Rectal smooth muscle tissue (tissue), 1 donor: Measurements from ENCODE around the gene ADCK1.

ENCODE experiments used
- H3K27ac ChIP-seq: one replicate; pipeline ENCODE4 v1.7.0; 2013; ENCODE audit warnings: low read depth, low read length, inconsistent platforms
- H3K27me3 ChIP-seq: one replicate; pipeline ENCODE4 v1.7.0; 2013; ENCODE audit warnings: low read length; ENCODE audit not compliant: control insufficient read depth, insufficient read depth
- H3K36me3 ChIP-seq: one replicate; pipeline ENCODE4 v1.7.0; 2013; ENCODE audit warnings: low read length; ENCODE audit not compliant: control insufficient read depth, insufficient read depth
- H3K4me1 ChIP-seq: one replicate; pipeline ENCODE4 v1.7.0; 2013; ENCODE audit warnings: low read length; ENCODE audit not compliant: control insufficient read depth, insufficient read depth
- H3K4me3 ChIP-seq: one replicate; pipeline ENCODE4 v1.7.0; 2013; ENCODE audit warnings: low read length
- H3K9ac ChIP-seq: one replicate; pipeline ENCODE4 v1.7.0; 2013; ENCODE audit warnings: low read length

ADCK1 gene

DNA sequence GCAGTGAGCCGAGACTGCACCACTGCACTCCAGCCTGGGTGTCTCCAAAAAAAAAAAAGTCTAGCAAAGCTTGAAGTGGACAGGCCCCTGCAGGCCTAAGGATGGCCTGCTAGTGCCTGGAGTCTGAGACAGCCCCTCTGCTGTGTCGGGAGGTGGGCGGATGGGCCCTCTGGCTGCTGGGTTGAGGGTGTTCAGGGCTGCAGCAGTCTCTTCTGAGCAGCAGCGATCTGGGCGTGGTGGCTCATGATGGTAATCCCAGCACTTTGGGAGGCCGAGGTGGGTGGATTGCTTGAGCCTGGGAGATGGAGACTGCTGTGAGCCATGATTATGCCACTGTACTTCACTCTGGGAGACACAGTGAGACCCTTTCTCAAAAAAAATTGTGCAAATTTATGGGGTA lies 57.0 kb downstream of the ADCK1 start:
- Histone ChIP-seq H3K36me3 (no peaks in the 10 kb centered on the region), H3K4me3 (no peak overlapping the region), H3K9ac (no peak overlapping the region), H3K27ac (no peak overlapping the region), H3K4me1 (no peaks in the 10 kb centered on the region), H3K27me3 (no peaks in the 10 kb centered on the region)

DNA sequence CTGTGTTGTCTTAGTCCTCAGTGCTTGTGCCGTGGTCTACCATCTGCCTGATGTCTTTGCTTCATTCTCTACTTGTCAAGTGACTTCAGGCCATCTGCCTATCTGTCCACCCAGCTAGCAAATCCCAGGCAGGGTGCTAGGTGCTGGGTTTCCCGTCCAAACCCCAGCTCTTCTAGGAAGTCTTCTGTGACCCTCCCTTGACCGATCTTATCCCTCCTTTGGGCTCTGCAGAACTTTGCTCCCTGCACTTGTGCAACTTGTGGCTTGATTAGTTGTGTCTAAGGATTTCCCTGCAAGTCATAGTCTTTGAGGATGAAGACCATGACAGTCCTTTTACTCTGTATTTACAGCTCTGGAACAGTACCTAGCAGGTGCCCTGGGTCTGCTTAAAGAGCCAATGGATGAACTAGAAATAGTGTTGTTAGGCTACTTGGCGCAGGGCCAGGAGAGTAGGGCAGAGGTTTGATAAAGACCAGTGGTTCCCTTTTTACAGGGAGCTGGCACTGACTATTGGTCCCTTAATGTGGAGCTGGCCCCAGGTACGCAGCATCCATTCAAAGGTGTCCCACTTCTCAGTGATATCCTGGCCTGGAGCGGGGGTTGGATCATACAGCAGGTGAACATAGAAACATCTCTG lies 60.1 kb downstream of the ADCK1 start:
- no peaks in the 10 kb centered on the region for H3K27me3 ChIP-seq
- H3K4me3 ChIP-seq = no peak overlapping the region
- no peaks in the 10 kb centered on the region for H3K36me3 ChIP-seq
- H3K27ac ChIP-seq = no peak overlapping the region
- no peak overlapping the region for H3K9ac ChIP-seq
- no peaks in the 10 kb centered on the region for H3K4me1 ChIP-seq

DNA sequence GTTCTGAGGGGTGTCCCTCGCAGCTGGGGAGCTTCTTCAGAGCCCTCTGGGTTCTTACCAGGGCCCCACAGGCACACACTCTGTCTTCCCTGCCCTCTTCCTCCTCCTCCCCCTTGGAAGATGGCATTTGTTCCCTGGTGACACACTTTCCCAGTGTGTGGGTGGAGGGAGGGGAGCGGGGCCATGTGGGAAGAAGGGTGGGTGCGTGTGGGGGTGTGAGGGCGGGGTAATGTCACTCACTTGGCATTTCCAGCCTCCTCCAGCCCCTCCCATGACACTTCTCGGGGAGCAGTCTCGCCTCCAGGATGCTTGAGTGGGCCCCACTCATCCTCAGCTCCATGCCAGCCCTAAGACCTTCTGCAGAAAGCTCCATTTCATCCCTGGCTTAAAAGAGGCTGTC lies 61.3 kb downstream of the ADCK1 start:
- no peaks in the 10 kb centered on the region for H3K36me3 ChIP-seq

DNA sequence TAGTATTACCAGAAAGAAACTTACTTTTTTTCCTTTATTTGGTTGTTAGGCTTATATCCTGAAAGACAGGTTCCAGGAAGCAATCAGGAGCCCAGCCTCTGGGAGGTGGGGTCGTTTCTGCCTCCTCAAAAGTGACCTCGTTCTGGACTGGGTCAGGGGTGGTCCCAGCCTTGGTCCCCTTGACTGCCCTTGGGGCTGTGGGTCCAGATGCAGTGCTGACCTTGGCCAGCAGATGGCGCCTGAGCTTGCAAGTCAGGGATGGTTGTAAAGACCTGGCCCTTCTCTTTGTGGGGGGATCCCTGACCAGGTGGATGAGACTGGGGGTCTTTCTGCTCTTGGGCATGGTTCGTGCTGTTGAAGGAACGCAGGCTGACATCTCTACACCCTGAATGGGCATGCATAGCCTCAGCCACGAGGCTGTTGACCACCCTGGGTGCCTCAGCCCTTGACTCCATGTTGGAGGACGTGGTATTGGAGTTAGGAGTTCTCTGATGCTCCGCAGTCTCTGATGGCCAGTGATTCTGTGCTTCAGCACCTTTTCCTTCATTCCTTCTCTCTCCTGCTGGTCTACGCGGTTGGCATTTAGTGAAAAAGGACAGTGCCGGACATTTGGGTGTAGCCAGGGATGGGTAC lies 62.4 kb downstream of the ADCK1 start:
- Histone ChIP-seq H3K36me3 (no peaks in the 10 kb centered on the region), H3K27ac (no peak overlapping the region)

More for the DNA sequence above, 61.3 kb downstream of the ADCK1 start:
- no peaks in the 10 kb centered on the region for H3K27me3 ChIP-seq
- H3K4me1 ChIP-seq = no peaks in the 10 kb centered on the region
- H3K27ac ChIP-seq = no peak overlapping the region
- H3K9ac ChIP-seq = no peak overlapping the region
- no peak overlapping the region for H3K4me3 ChIP-seq

DNA sequence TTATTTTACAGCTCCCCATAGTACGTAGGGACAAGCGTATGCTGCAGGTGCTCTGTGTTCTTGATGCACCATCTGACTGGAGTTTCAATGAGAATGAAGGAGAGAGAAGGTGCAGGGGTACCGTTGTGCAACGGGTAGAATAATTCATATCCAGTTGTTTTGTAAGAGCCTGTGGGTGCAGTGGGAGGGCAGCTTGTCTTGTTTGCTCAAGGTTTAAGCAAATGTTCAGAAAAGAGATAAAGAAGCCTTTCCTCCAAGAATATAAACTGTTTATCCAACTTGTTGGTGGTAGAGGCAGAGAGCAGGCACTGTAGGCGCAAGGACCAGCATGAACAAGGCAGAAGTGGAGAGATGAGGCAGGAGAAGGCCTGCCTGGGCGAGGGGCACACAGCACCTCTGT lies 64.2 kb downstream of the ADCK1 start:
- Histone ChIP-seq H3K4me1 (no peaks in the 10 kb centered on the region), H3K9ac (no peak overlapping the region), H3K36me3 (no peaks in the 10 kb centered on the region), H3K27ac (no peak overlapping the region), H3K27me3 (no peaks in the 10 kb centered on the region), H3K4me3 (no peak overlapping the region)

More for the DNA sequence above, 62.4 kb downstream of the ADCK1 start:
- H3K4me3 ChIP-seq = no peak overlapping the region
- H3K9ac ChIP-seq = no peak overlapping the region
- H3K27me3 ChIP-seq = no peaks in the 10 kb centered on the region
- H3K4me1 ChIP-seq = no peaks in the 10 kb centered on the region

DNA sequence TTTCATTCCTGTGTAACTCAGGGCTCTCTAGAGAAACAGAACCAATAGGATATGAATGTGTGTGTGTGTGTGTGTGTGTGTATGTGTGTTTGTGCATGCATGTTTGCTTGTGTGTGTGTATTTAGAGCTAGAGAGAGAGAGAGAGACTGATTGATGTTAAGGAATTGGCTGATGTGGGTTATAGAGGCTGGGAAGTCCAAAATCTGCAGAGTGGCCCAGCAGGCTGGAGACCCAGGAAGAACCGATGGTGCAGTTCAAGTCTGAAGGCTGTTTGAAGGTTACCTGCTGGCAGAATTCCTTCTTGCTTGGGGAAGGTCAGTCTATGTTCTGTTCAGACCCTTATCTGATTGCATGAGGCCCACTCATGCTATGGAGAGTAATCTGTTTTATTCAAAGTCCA lies 64.7 kb downstream of the ADCK1 start:
- H3K4me1 ChIP-seq = no peaks in the 10 kb centered on the region
- no peaks in the 10 kb centered on the region for H3K36me3 ChIP-seq
- H3K27ac ChIP-seq = no peak overlapping the region
- no peak overlapping the region for H3K9ac ChIP-seq
- no peaks in the 10 kb centered on the region for H3K27me3 ChIP-seq
- H3K4me3 ChIP-seq = no peak overlapping the region

DNA sequence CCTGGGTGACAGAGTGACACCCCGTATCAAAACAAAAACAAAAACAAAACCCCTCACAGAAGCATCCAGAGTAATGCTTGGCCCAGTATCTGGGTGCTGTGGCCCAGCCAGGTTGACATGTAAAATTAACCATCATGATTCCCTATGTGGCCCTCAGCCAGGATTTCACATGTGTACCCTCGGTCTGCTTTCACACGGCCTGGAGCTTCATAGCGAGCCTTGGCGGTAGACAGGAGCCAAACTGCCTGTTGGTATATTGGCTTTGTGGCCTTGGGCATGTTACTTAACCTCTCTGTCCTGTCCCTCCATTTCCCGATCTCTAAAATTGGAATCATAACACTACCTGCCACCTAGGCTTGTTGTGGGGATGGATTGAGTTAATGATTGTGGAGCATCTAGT lies 65.5 kb downstream of the ADCK1 start:
- Histone ChIP-seq H3K27me3 (no peaks in the 10 kb centered on the region), H3K4me1 (no peaks in the 10 kb centered on the region), H3K4me3 (no peak overlapping the region), H3K36me3 (no peaks in the 10 kb centered on the region), H3K9ac (no peak overlapping the region), H3K27ac (no peak overlapping the region)

DNA sequence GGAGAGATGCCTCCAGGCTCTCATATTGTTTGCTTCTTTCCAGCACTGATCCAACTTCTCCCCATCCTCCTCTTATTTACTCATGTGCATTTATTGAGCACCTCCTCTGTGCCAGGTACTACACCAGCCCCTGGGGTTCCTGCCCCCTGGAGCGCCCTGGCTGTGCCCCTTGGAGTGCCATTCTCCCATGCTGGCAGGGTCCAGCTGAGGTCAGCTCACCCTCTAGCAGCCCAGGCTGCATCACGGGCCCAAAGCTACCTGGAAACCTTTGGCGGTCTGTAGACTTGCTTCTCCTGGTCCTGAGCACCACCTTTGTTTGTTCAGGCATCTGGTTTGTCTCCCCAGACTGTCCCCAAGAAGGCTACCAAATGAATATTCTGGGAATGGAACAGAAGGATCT lies 67.0 kb downstream of the ADCK1 start:
- no peak overlapping the region for H3K9ac ChIP-seq
- H3K27me3 ChIP-seq = no peaks in the 10 kb centered on the region
- H3K4me1 ChIP-seq = no peaks in the 10 kb centered on the region
- no peak overlapping the region for H3K4me3 ChIP-seq
- no peaks in the 10 kb centered on the region for H3K36me3 ChIP-seq
- no peak overlapping the region for H3K27ac ChIP-seq

DNA sequence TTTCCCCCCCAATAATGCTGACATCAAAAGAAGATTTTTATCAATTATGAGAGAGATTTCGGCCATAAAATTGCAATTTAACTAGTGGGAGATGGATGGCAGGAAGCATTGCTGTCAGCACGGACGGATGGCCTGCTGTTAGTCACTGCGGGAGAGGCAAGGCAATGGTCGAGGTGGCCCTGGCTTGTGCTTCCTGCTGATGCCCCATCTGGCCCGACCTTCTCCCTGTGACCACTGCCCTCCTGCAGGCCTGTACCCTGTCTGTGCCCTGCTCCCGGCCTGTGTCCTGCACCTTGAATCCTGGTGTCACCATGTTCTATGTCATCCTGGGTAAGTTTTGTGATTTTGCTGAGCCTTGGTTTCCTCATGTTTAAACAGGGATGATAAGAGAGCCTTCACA lies 67.6 kb downstream of the ADCK1 start:
- Histone ChIP-seq H3K36me3 (no peaks in the 10 kb centered on the region), H3K27me3 (no peaks in the 10 kb centered on the region), H3K9ac (no peak overlapping the region), H3K4me1 (no peaks in the 10 kb centered on the region), H3K27ac (no peak overlapping the region), H3K4me3 (no peak overlapping the region)

DNA sequence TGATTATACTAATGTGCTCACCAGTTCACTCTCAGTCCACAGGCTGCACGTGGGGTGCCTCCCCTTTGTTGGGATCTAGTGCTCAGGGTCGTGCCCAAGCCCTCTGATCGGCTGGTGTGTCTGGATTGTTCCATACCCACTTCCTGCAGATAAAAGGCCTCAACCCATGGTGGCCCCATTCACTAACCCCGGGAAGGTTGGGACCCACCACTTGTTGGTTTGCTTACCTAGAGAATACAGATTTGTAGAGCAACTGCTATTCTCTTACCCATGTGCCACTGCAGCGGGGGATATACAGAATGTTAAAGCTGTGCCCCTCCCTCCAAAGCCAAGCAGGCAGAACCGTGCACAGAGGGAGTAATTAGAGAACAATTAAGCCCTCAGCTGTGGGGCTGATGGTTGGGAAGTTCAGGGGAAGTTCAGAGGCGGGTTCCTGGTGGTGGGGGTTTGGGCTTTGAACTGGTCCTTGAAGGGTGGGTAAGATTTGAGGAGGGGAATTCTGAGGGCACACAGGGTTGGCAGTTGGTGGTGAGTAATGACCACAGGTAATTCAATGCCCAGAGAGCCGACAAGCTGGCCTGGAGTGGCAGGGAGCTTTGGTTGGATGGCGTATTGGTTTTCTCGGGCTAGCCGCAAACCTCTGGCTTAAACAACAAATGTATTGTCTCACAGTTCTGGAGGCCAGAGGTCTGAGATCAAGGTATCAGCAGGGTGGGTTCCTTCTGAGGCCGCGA lies 68.8 kb downstream of the ADCK1 start:
- Histone ChIP-seq H3K9ac (no peak overlapping the region), H3K27me3 (no peaks in the 10 kb centered on the region), H3K27ac (no peak overlapping the region), H3K4me3 (no peak overlapping the region), H3K4me1 (no peaks in the 10 kb centered on the region), H3K36me3 (no peaks in the 10 kb centered on the region)

DNA sequence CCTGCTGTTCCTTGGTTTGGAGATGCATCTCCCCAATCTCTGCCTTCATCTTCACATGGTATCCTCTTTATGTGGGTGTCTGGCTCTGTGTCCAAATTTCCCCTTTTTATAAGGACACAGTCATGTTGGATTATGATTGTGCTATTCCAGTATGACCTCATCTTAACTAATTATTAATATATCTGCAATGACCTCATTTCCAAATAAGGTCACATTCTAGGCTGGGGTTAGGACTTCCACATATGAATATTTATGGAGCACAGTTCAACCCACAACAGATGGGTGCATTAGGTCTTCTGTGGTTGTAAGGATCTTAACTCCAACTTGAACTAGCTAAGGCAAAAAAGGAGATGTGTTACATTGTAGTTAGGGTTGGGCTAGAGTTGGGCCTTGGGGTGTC lies 69.4 kb downstream of the ADCK1 start:
- H3K9ac ChIP-seq = no peak overlapping the region
- no peak overlapping the region for H3K4me3 ChIP-seq
- H3K27ac ChIP-seq = no peak overlapping the region
- H3K36me3 ChIP-seq = no peaks in the 10 kb centered on the region
- no peaks in the 10 kb centered on the region for H3K4me1 ChIP-seq
- H3K27me3 ChIP-seq = no peaks in the 10 kb centered on the region

DNA sequence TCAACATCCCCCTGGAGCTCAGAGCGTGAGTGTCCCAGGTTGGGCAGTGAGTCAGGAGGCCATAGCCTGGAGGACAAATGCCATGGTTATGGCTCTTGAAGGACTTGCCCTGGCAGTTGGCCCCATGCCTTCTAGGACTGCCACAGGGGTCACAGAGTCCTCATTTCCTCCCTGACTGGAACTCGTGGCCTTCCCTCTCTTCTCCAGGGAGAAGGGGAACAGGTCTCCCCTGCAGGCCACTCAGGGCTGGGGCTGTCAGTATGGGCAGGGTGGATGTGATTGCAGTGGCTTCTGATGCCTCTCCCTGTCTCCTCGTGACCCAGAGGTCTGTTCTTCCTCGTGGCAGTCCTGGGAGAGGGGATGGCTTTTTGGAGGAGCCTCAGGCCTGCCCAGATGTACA lies 70.7 kb downstream of the ADCK1 start:
- no peaks in the 10 kb centered on the region for H3K27me3 ChIP-seq

DNA sequence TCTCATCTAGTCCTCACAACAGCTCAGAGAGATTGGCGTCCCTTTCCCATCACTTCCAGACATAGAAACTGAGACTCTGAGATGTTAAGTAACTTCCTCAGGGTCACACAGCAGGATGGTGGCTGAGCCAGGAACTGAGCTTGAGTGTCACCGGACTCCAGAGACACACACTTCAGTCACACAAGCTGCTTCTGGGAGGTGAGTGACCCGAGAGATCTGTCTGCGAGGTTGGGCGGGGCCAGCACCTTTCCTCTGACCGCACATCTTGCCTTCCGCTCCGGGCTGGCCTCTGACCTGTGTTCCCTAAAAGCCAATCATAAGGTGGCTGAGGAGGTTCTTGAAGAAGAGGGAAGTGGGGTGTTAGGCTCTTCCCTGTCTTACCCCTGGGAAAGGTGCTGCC lies 72.2 kb downstream of the ADCK1 start:
- no peak overlapping the region for H3K9ac ChIP-seq
- H3K36me3 ChIP-seq = peaks cover 4% of the 10 kb centered on the region
- H3K4me1 ChIP-seq = no peaks in the 10 kb centered on the region
- H3K4me3 ChIP-seq = no peak overlapping the region
- no peak overlapping the region for H3K27ac ChIP-seq
- no peaks in the 10 kb centered on the region for H3K27me3 ChIP-seq

More for the DNA sequence above, 70.7 kb downstream of the ADCK1 start:
- Histone ChIP-seq H3K4me1 (no peaks in the 10 kb centered on the region), H3K9ac (no peak overlapping the region), H3K36me3 (peaks cover 2% of the 10 kb centered on the region), H3K27ac (no peak overlapping the region), H3K4me3 (no peak overlapping the region)
